M059J (cell line): ENCODE measurements around the gene CES2. TPM values are rescaled to one million over a fixed set of nuclear protein-coding genes. Genes with fewer than 3 reads are reported as not detected.
"Not testable (repeated sequence)": the region's sequence is repeated elsewhere in the genome, so short reads cannot be mapped to it uniquely, and the experiment has no call there.

Experiments used
- DNase-seq: peaks from one replicate; pipeline ENCODE4 v3.0.0-alpha.2; 2012; ENCODE audit warnings: low read depth
- total RNA-seq: library from RNA; depleted of rRNA; stranded (reverse); fragments of >200 nt; shearing (Covaris generic); gene quantifications from 2 replicates; pipeline ENCODE4 v1.2.3, GENCODE V29; 2014

CES2 gene
- total RNA-seq, 1 experiment from 2014 or later = 26.6 TPM

DNA sequence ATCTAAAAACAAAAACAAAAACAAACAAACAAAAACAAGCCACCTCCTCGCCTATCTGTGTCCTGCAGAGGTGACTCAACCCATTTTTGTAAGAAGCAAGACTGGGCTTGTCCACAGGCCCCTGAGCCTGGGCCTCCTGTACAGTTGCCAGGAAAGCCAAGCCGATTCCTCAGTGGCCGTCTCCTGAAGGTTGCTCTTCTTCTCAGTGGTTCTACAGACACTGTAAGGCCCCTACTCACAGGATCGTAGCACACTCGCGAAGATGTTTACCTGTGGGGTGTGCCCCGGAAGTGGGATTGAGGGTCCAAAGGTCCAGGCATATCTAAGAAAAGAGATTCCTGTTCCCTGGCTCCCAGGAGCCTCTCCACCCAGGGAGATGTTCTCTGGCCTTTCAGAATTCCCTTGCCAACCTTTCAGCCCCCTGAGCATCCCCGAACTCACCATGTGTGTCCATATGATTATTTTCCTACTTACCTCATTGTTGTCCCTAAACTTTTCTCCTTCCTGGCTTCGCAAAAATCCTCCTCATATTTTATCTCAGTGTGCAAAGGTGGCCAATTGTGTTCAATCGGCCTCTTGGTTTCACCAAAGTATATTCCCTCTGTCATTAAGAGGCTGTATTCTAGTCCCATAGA, 18.3 kb downstream of the CES2 start:
- DNase-seq = no peak

DNA sequence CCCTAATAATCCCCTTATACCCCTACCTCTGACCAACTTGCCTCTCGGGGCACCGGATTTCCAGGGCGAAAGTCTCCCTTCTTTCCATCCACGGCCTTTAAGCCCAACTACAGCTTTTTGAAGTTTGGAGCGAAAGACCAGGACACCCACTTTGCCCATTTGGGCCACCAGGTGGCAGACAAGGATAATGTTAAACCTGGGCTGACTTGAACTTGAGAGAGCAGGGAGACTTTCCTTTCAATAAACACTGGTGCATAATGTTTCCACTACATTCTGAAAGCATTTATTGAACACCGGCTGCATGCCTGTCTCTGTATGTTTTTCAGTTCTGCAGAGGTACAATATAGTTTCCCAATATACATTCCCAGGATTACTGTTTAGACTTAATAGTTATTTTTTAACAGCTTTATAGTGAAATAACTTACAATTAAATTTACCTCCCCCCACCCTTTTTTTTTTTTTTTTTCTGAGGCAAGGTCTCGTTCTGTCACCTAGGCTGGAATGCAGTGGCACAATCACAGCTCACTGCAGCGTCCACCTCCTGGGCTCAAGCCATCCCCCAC, 18.9 kb downstream of the CES2 start:
- peak; percentile 76 for DNase-seq

GRCh38 chr16:66955363-66956153, 20.2 kb downstream of the CES2 start:
- DNase-seq = not testable (repeated sequence)

GRCh38 chr16:66956154-66956457, 20.8 kb downstream of the CES2 start:
- DNase-seq = not testable (repeated sequence)

GRCh38 chr16:66958857-66959703, 23.8 kb downstream of the CES2 start:
- no peak for DNase-seq

GRCh38 chr16:66959704-66960161, 24.4 kb downstream of the CES2 start:
- no peak for DNase-seq

- DNase-seq = no peak
Observed at GRCh38 chr16:66960270-66960669, 25.0 kb downstream of the CES2 start.

GRCh38 chr16:66961065-66961744, 25.9 kb downstream of the CES2 start, which contains the start of gene CES3:
CES3 (plus strand) TSS chr16:66961266; CDS start chr16:66961308, 42 bp downstream.
- DNase-seq = peak; percentile 69

DNA sequence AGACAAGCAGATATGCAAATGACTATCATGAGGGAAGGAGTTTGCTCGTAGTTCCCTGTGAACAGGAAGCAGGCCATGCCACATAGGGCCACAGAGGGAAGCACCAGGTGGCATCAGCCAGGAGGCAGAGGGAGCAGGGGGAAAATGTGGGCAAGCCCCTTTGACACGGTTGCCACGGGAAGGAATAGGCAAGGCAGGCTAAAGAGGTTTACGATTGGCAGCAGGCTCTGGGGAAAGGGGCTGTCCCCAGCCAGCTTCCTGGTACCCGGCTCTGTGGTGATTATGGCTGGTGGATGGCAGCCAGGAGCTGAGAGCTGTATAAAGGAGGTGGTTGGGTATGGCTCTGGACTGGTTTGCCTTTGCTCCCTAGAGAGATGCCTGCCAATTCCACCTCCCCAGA, 26.6 kb downstream of the CES2 start:
- no peak for DNase-seq

GRCh38 chr16:66964049-66964448, 28.7 kb downstream of the CES2 start:
- DNase-seq = no peak

DNA sequence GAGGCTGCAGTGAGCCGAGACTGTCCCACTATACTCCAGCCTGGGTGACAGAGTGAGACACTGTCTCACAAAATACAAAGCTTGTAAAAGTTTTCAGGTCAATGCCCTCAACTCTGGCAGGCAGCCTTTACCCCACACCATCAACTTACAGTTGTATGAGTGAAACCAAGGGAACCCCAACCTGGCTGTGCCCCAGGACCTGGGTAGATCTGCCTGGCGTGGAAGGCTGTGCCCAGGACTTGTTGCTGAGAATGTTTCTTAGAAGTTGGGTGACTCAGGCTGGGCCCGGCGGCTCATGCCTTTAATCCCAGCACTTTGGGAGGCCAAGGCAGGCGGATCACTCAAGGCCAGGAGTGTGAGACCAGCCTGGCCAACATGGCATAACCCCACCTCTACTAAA, 33.5 kb downstream of the CES2 start:
- DNase-seq = peak; percentile 74

- peak; percentile 80 for DNase-seq
Observed at GRCh38 chr16:66970775-66971720, 35.7 kb downstream of the CES2 start.

GRCh38 chr16:66972983-66973382, 37.7 kb downstream of the CES2 start:
- DNase-seq = no peak

- DNase-seq = no peak
Observed at GRCh38 chr16:66973716-66974115, 38.4 kb downstream of the CES2 start.

- not testable (repeated sequence) for DNase-seq
Observed at GRCh38 chr16:66974156-66974931, 39.0 kb downstream of the CES2 start.

DNA sequence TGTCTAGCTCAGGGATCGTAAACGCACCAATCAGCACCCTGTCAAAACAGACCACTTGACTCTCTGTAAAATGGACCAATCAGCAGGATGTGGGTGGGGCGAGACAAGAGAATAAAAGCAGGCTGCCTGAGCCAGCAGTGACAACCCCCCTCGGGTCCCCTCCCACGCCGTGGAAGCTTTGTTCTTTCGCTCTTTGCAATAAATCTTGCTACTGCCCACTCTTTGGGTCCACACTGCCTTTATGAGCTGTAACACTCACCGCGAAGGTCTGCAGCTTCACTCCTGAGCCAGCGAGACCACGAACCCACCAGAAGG, 39.6 kb downstream of the CES2 start:
- not testable (repeated sequence) for DNase-seq

- DNase-seq = no peak
Observed at GRCh38 chr16:66975302-66975893, 40.1 kb downstream of the CES2 start.

DNA sequence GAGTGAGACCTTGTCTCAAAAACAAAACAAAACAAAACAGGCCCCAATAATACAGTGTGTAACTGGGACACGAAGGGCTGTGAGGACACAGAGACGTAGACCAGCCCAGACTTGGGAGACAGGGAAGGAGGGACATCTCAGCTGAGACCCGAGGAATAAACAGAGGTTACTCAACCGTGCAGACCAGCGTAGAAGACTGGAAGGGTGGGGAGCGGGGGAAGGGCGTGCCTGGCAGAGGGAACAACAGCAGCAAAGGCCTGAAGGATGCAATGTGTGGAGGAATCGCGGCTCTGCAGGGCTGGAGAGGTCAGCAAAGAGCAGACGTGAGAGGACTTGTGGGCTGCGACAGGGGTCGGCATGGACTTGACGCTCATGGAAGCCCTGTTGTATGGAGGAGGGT, 41.4 kb downstream of the CES2 start:
- no peak for DNase-seq
